H1 (cell line): ENCODE measurements around the gene ZNF763. TPM values are rescaled to one million over a fixed set of nuclear protein-coding genes. Genes with fewer than 3 reads are reported as not detected.

Experiments used
- CTCF ChIA-PET: fragments of 300-600 bp; sonication (Branson Sonifier 250); formaldehyde crosslinking; loops from one replicate; lab custom pipeline; 2021; ENCODE audit not compliant: partially characterized antibody; lab: Charles Lee
- POLR2A ChIA-PET: fragments of 300-600 bp; sonication (Branson Sonifier 250); formaldehyde crosslinking; loops from one replicate; lab custom pipeline; 2021; ENCODE audit warnings: inconsistent platforms; ENCODE audit not compliant: partially characterized antibody; lab: Charles Lee
- DNase-seq, 2 experiments: peaks; one replicate each; pipeline versions ENCODE4 v3.0.0 to v3.0.0-alpha.2; 2010 to 2022; ENCODE audit warnings: low spot score in 2 of 2, low read depth in 1 of 2, mixed read lengths in 1 of 2
- FAIRE-seq: peaks from 2 replicates; lab custom pipeline; 2011; peaks lifted over from hg19 to GRCh38; lab: Jason Lieb, UNC
- H2AFZ ChIP-seq: 2 replicates; pipeline ENCODE4 v1.8.1; 2012; ENCODE audit warnings: low read length, inconsistent platforms
- H2AK5ac ChIP-seq: 2 replicates; pipeline ENCODE4 v1.6.1; 2013; ENCODE audit warnings: low read depth, low read length
- H2BK120ac ChIP-seq: replicated peaks from 2 replicates; pipeline ENCODE3; 2013; ENCODE audit warnings: low read depth, low read length, inconsistent platforms
- H2BK12ac ChIP-seq: 2 replicates; pipeline ENCODE4 v1.6.1; 2013; ENCODE audit warnings: low read depth, low read length
- H2BK15ac ChIP-seq: 2 replicates; pipeline ENCODE4 v1.6.1; 2013; ENCODE audit warnings: low read length
- H2BK20ac ChIP-seq: 2 replicates; pipeline ENCODE4 v1.6.1; 2013; ENCODE audit warnings: low read length
- H2BK5ac ChIP-seq: 2 replicates; pipeline ENCODE4 v1.6.1; 2013; ENCODE audit warnings: low read depth, low read length
- H3K14ac ChIP-seq: 2 replicates; pipeline ENCODE4 v1.6.1; 2013; ENCODE audit warnings: inconsistent platforms; ENCODE audit not compliant: insufficient read length
- H3K18ac ChIP-seq: 2 replicates; pipeline ENCODE4 v1.6.1; 2013; ENCODE audit warnings: low read length; ENCODE audit errors: extremely low read depth
- H3K23ac ChIP-seq: 2 replicates; pipeline ENCODE4 v1.6.1; 2013; ENCODE audit warnings: inconsistent platforms; ENCODE audit not compliant: insufficient read length
- H3K23me2 ChIP-seq: 2 replicates; pipeline ENCODE4 v1.6.1; 2013; ENCODE audit warnings: low read depth, low read length
- H3K27ac ChIP-seq: 2 replicates; pipeline ENCODE4 v1.6.1; 2011; ENCODE audit warnings: low read depth, low read length, inconsistent platforms
- H3K27me3 ChIP-seq, 4 experiments: replicated peaks in 1 of 4; 1 replicate in 1 of 4; 2 replicates in 3 of 4; pipeline versions ENCODE4 v1.6.1 to v1.8.1; 2011 to 2013; ENCODE audit warnings: low read length in 3 of 4, mild to moderate bottlenecking in 3 of 4, inconsistent platforms in 2 of 4, mixed read lengths in 2 of 4, moderate library complexity in 1 of 4; ENCODE audit not compliant: control insufficient read depth in 3 of 4, insufficient read depth in 3 of 4; ENCODE audit errors: extremely low read depth in 1 of 4
- H3K36me3 ChIP-seq, 4 experiments: 2 replicates each; pipeline versions ENCODE4 v1.6.1 to v1.8.1; 2011 to 2013; ENCODE audit warnings: mild to moderate bottlenecking in 4 of 4, low read length in 3 of 4, moderate library complexity in 2 of 4, control low read depth in 1 of 4, inconsistent platforms in 1 of 4; ENCODE audit not compliant: insufficient read depth in 4 of 4, control insufficient read depth in 2 of 4
- H3K4ac ChIP-seq: replicated peaks from 2 replicates; pipeline ENCODE3; 2013; ENCODE audit warnings: low read length, low read depth, mixed read lengths, inconsistent platforms; ENCODE audit not compliant: insufficient read length
- H3K4me1 ChIP-seq, 4 experiments: replicated peaks in 1 of 4; 1 replicate in 1 of 4; 2 replicates in 3 of 4; pipeline versions ENCODE4 v1.6.1 to v1.8.1; 2011 to 2013; ENCODE audit warnings: low read length in 3 of 4, inconsistent platforms in 2 of 4, mixed read lengths in 1 of 4; ENCODE audit not compliant: insufficient read depth in 4 of 4, control insufficient read depth in 3 of 4
- H3K4me2 ChIP-seq, 2 experiments: 2 replicates each; pipeline versions ENCODE4 v1.6.1 to v1.8.1; 2011 to 2013; ENCODE audit warnings: low read depth in 2 of 2, low read length in 2 of 2, control low read depth in 1 of 2, inconsistent platforms in 1 of 2, mild to moderate bottlenecking in 1 of 2; ENCODE audit not compliant: insufficient read depth in 1 of 2
- H3K4me3 ChIP-seq, 4 experiments: fragments of 200-600, 300-600 bp in 1 of 4; sonication (generic), shearing (Covaris generic), sonication (Bioruptor Twin) in 1 of 4; 2 replicates each; pipeline versions ENCODE4 v1.5.1 to v1.8.1; 2011 to 2016; ENCODE audit warnings: low read length in 4 of 4, low read depth in 3 of 4, control low read depth in 2 of 4, inconsistent platforms in 2 of 4, mild to moderate bottlenecking in 2 of 4, mixed read lengths in 1 of 4, moderate library complexity in 1 of 4; ENCODE audit not compliant: insufficient read depth in 2 of 4; ENCODE audit errors: extremely low read depth in 1 of 4
- H3K56ac ChIP-seq: replicated peaks from 2 replicates; pipeline ENCODE3; 2013; ENCODE audit warnings: low read depth, mild to moderate bottlenecking, mixed read lengths, low read length, inconsistent platforms; ENCODE audit not compliant: insufficient read length
- H3K79me1 ChIP-seq: 2 replicates; pipeline ENCODE4 v1.6.1; 2013; ENCODE audit warnings: low read depth, low read length, control low read depth
- H3K79me2 ChIP-seq, 2 experiments: 2 replicates each; pipeline versions ENCODE4 v1.6.1 to v1.8.1; 2012 to 2013; ENCODE audit warnings: low read length in 2 of 2, mild to moderate bottlenecking in 2 of 2, inconsistent platforms in 1 of 2; ENCODE audit not compliant: insufficient read depth in 2 of 2, control insufficient read depth in 1 of 2
- H3K9ac ChIP-seq, 4 experiments: replicated peaks in 1 of 4; 1 replicate in 1 of 4; 2 replicates in 3 of 4; pipeline versions ENCODE4 v1.6.1 to v1.8.1; 2011 to 2013; ENCODE audit warnings: low read depth in 3 of 4, low read length in 3 of 4, control low read depth in 2 of 4, mild to moderate bottlenecking in 2 of 4, moderate library complexity in 2 of 4, inconsistent platforms in 1 of 4; ENCODE audit errors: extremely low read depth in 1 of 4
- H3K9me3 ChIP-seq, 2 experiments: 2 replicates each; pipeline versions ENCODE4 v1.6.1 to v1.8.1; 2012 to 2013; ENCODE audit warnings: mild to moderate bottlenecking in 2 of 2, moderate library complexity in 2 of 2, control low read depth in 1 of 2, inconsistent platforms in 1 of 2, low read depth in 1 of 2, low read length in 1 of 2, mixed read lengths in 1 of 2; ENCODE audit not compliant: insufficient read depth in 2 of 2
- H4K20me1 ChIP-seq, 2 experiments: replicated peaks in 1 of 2; 2 replicates each; pipeline versions ENCODE3 to v1.8.1; 2011 to 2013; ENCODE audit warnings: inconsistent platforms in 2 of 2, low read length in 2 of 2, mild to moderate bottlenecking in 1 of 2; ENCODE audit not compliant: insufficient read depth in 2 of 2, control insufficient read depth in 1 of 2
- H4K5ac ChIP-seq: 2 replicates; pipeline ENCODE4 v1.6.1; 2013; ENCODE audit warnings: low read length, low read depth, mixed read lengths, inconsistent platforms; ENCODE audit not compliant: insufficient read length
- H4K8ac ChIP-seq: 2 replicates; pipeline ENCODE4 v1.8.0; 2013; ENCODE audit warnings: mild to moderate bottlenecking, moderate library complexity, low read length, inconsistent platforms; ENCODE audit not compliant: insufficient read depth; ENCODE audit errors: extremely low read depth
- H4K91ac ChIP-seq: replicated peaks from 2 replicates; pipeline ENCODE3; 2013; ENCODE audit warnings: low read length, mixed read lengths, inconsistent platforms; ENCODE audit not compliant: insufficient read length
- BRCA1 ChIP-seq: IDR thresholded peaks from 2 replicates; pipeline ENCODE4 v1.6.1; 2012; ENCODE audit warnings: low read depth, low read length, improper control_type of control experiment
- CBX5 ChIP-seq: fragments of 300-800, 300-1000 bp; sonication (generic); IDR thresholded peaks from 2 replicates; pipeline ENCODE4 v1.7.1; 2016; ENCODE audit warnings: antibody characterized with exemption, low read length, low read depth
- GTF2F1 ChIP-seq: IDR thresholded peaks from 2 replicates; pipeline ENCODE4 v1.6.1; 2012; ENCODE audit warnings: low read depth, low read length, improper control_type of control experiment, borderline replicate concordance
- NANOG ChIP-seq: IDR thresholded peaks from 2 replicates; pipeline ENCODE4 v1.6.1; 2011; ENCODE audit warnings: low read length, low read depth, mild to moderate bottlenecking, inconsistent platforms; ENCODE audit not compliant: insufficient read depth, poor library complexity, severe bottlenecking
- NRF1 ChIP-seq: IDR thresholded peaks from 2 replicates; pipeline ENCODE4 v1.6.1; 2011; ENCODE audit warnings: mild to moderate bottlenecking, low read depth, low read length, improper control_type of control experiment
- SIRT6 ChIP-seq: IDR thresholded peaks from one replicate; pipeline ENCODE4 v1.7.1; 2012; ENCODE audit warnings: low read length, inconsistent platforms
- SIX5 ChIP-seq: IDR thresholded peaks from 2 replicates; pipeline ENCODE4 v1.6.1; 2011; ENCODE audit warnings: mild to moderate bottlenecking, low read depth, low read length
- SP1 ChIP-seq: IDR thresholded peaks from 2 replicates; pipeline ENCODE4 v1.6.1; 2011; ENCODE audit warnings: low read depth, low read length
- TCF12 ChIP-seq: IDR thresholded peaks from 2 replicates; pipeline ENCODE4 v1.6.1; 2011; ENCODE audit warnings: low read depth, mild to moderate bottlenecking, low read length
- WGBS, 2 experiments: shearing (Covaris generic) in 1 of 2; methylation state at CpG; one replicate each; pipeline versions ENCODE4 v1.1.6 to v1.1.7; 2013 to 2015; ENCODE audit warnings: low lambda C conversion rate in 2 of 2, mixed read lengths in 2 of 2, inconsistent platforms in 1 of 2, low coverage in 1 of 2, missing lambda C conversion rate in 1 of 2; ENCODE audit not compliant: insufficient replicate concordance in 2 of 2, insufficient coverage in 1 of 2, insufficient read length in 1 of 2; ENCODE audit errors: extremely low coverage in 1 of 2, missing lambda C conversion rate in 1 of 2; 5-methylcytosine and 5-hydroxymethylcytosine counted together
- polyA plus RNA-seq, 7 experiments: library from polyadenylated mRNA; depleted of rRNA in 3 of 7; stranded (reverse) in 5 of 7; unstranded in 2 of 7; fragments of >200 nt in 5 of 7; fragments of 200-250 nt in 2 of 7; gene quantifications; 1 replicate in 5 of 7; 2 replicates in 1 of 7; 4 replicates in 1 of 7; pipeline versions ENCODE4 v1.2.1 to v1.2.3, GENCODE V29; 2011 to 2013; ENCODE audit warnings: missing spikeins in 2 of 7, mixed read lengths in 2 of 7
- total RNA-seq: library from RNA; stranded (reverse); fragmentation: NEBNext Ultra II Directional; extraction: Animal tissue kit (Norgen Biotek cat#: 25700); gene quantifications from 2 replicates; pipeline ENCODE4 v1.2.1, GENCODE V29; 2021

The ZNF763 gene
- total and polyA plus RNA-seq, 2 of the 8 experiments (the other 6 are each of a cell fraction or from before 2014, with no cell fraction given): 0.39 to 1.7 TPM

DNA sequence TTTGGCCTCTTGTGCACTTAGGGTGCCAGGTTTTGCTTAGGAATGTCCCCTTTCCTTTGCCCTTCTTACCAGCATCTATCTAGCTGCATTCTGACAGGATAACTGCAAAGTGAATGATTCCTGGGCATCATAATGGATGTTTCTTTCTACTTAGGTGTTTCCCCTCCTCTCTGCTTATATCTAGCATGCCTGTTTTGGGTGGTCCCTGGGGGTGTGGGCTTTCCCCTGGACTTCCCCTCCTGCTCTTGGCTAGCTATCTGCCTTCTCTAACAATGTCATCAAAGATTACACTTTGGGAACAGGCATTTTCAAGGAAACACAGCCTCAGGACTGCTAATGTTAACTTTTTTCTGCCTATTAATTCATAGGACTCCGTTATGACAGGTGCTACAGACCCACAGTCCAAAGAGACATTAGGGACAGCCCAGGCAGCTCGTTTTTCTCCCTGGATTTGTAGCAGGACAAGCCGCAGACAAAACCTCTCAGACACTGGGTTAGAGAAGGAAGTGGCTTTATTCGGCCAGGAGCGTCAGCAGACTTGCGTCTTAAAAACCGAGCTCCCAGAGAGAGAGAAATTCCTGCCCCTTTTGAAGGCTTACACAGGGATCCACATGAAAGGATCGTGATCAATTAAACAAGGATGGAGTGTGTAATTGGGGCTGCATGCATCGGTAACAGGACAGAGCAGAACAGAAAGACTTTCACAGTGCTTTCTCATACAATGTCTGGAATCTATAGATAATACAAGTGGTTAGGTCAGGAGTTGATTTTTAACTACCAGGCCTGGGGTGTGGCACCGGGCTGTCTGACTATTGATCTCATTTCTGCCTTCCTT is 22.6 kb upstream of the ZNF763 start:
- peaks cover 0 to 10% of the 10 kb centered on the region in 2 experiments; a peak in 2 of 4 replicates for H3K79me2 ChIP-seq
- H4K8ac ChIP-seq: no peak overlapping the region
- H3K9me3 ChIP-seq: peaks cover 60 to 81% of the 10 kb centered on the region in 2 experiments
- no peaks in the 10 kb centered on the region; the same call in 1 of the 2 replicates for H3K79me1 ChIP-seq
- no peak overlapping the region for H3K4ac ChIP-seq
- H3K4me3 ChIP-seq: no peak overlapping the region
- H3K4me2 ChIP-seq: no peak overlapping the region
- no peak overlapping the region for H3K18ac ChIP-seq
- H4K91ac ChIP-seq: no peak overlapping the region
- H2BK5ac ChIP-seq: no peak overlapping the region
- no peak overlapping the region for H2BK12ac ChIP-seq
- no peak overlapping the region for H2BK15ac ChIP-seq
- H2BK20ac ChIP-seq: no peak overlapping the region
- H3K23ac ChIP-seq: no peak overlapping the region
- no peak overlapping the region for H2BK120ac ChIP-seq
- no peak overlapping the region for H3K27ac ChIP-seq
- H4K5ac ChIP-seq: no peak overlapping the region
- no peaks in the 10 kb centered on the region for H4K20me1 ChIP-seq
- H2AK5ac ChIP-seq: no peak overlapping the region
- DNase-seq (no peak), FAIRE-seq (no peak)
- no peaks in the 10 kb centered on the region for H3K23me2 ChIP-seq
- no peaks in the 10 kb centered on the region for H3K4me1 ChIP-seq
- H3K14ac ChIP-seq: no peak overlapping the region
- H3K9ac ChIP-seq: no peak overlapping the region
- 85% methylated on average over 10 of the region's 10 CpGs; no CpG with 5 or more reads in 1 of the 2 experiments for WGBS, 2 experiments
- TF ChIP-seq SIRT6: no peak
- no peak for TF ChIP-seq TCF12
- no peak for TF ChIP-seq SIX5
- TF ChIP-seq GTF2F1: no peak
- TF ChIP-seq BRCA1: no peak
- no peak for TF ChIP-seq NRF1
- TF ChIP-seq NANOG: no peak
- TF ChIP-seq CBX5: no peak
- TF ChIP-seq SP1: no peak
- no peak overlapping the region for H3K56ac ChIP-seq
- POLR2A ChIA-PET: no interaction called here
- H2AFZ ChIP-seq: no peak overlapping the region
- peaks cover 0 to 57% (median 8%) of the 10 kb centered on the region in 4 experiments; a peak in 6 of 8 replicates for H3K36me3 ChIP-seq
- CTCF ChIA-PET: interaction anchor here (0.8 to 1.9 kb wide), 5 partner anchors 10 to 117 kb away, joined by 3 to 8 read pairs (median 4); partner anchors contain the start of gene ZNF700
- H3K27me3 ChIP-seq: no peaks in the 10 kb centered on the region
